B cell (primary cell): ENCODE data around the gene KARS1.

Experiments used
- CTCF ChIP-seq: fragments of 200-600 bp; IDR thresholded peaks from one replicate; pipeline ENCODE4 v1.8.0; 2022; ENCODE audit warnings: antibody characterized with exemption, mild to moderate bottlenecking
- EZH2 ChIP-seq: IDR thresholded peaks from 2 replicates; pipeline ENCODE4 v1.6.1; 2012; ENCODE audit warnings: borderline replicate concordance, low read depth, mild to moderate bottlenecking, moderate library complexity, low read length; ENCODE audit not compliant: insufficient read depth, poor library complexity, severe bottlenecking

GRCh38 chr16:75579281-75579834 is 68.1 kb downstream of the KARS1 start:
- TF ChIP-seq CTCF (no peak), EZH2 (no peak)
